Neural crest cell (in vitro differentiated cells): ENCODE measurements around the gene ZBTB14. TPM values are rescaled to one million over a fixed set of nuclear protein-coding genes. Genes with fewer than 3 reads are reported as not detected.

Source experiments
- DNase-seq: peaks from one replicate; pipeline ENCODE4 v3.0.0; 2021; ENCODE audit warnings: low read depth, mixed read lengths, low spot score
- H3K27ac Mint-ChIP-seq: one replicate; pipeline ENCODE4 v1.8.0; 2021; ENCODE audit warnings: mild to moderate bottlenecking, mixed read lengths; ENCODE audit not compliant: unreplicated experiment
- H3K27me3 Mint-ChIP-seq: 2 replicates; pipeline ENCODE4 v1.8.0; 2021; ENCODE audit warnings: low read depth, mild to moderate bottlenecking, mixed read lengths
- H3K36me3 Mint-ChIP-seq: 2 replicates; pipeline ENCODE4 v1.8.0; 2021; ENCODE audit warnings: low read depth, mild to moderate bottlenecking, mixed read lengths
- H3K4me1 Mint-ChIP-seq: 2 replicates; pipeline ENCODE4 v1.8.0; 2021; ENCODE audit warnings: mixed read lengths
- H3K4me3 Mint-ChIP-seq: one replicate; pipeline ENCODE4 v1.8.0; 2021; ENCODE audit warnings: mild to moderate bottlenecking, mixed read lengths
- H3K9me3 Mint-ChIP-seq: 2 replicates; pipeline ENCODE4 v1.8.0; 2021; ENCODE audit warnings: mixed read lengths
- CTCF ChIP-seq: fragments of 200-600 bp; sonication (generic); conservative IDR thresholded peaks from 2 replicates; pipeline ENCODE4 v1.5.0; 2021; ENCODE audit warnings: antibody characterized with exemption, mild to moderate bottlenecking
- total RNA-seq: library from RNA; stranded (reverse); gene quantifications from 2 replicates; pipeline ENCODE4 v1.2.1, GENCODE V29; 2021

ZBTB14 gene
- total RNA-seq, 1 donor from 2014 or later, result 21.9 TPM

GRCh38 chr18:5297597-5297996 is 2.1 kb upstream of the ZBTB14 start:
- H3K9me3 Mint-ChIP-seq, result no peaks in the 10 kb centered on the region
- no peak overlapping the region for H3K27ac Mint-ChIP-seq
- H3K27me3 Mint-ChIP-seq, result peaks cover 9% of the 10 kb centered on the region
- H3K36me3 Mint-ChIP-seq, result no peaks in the 10 kb centered on the region
- DNase-seq, result no peak
- H3K4me1 Mint-ChIP-seq, result peaks cover 34% of the 10 kb centered on the region
- TF ChIP-seq CTCF, result no peak
- peak overlapping the region; percentile 52 for H3K4me3 Mint-ChIP-seq

- no peaks in the 10 kb centered on the region for H3K9me3 Mint-ChIP-seq
- H3K4me1 Mint-ChIP-seq, result peaks cover 34% of the 10 kb centered on the region
- peak overlapping the region; percentile 97 for H3K27ac Mint-ChIP-seq
- H3K27me3 Mint-ChIP-seq, result peaks cover 6% of the 10 kb centered on the region
- H3K4me3 Mint-ChIP-seq, result peak overlapping the region; percentile 92
- TF ChIP-seq CTCF, result no peak
- peaks cover 1% of the 10 kb centered on the region for H3K36me3 Mint-ChIP-seq
- DNase-seq, result peak; percentile 61
Measured at GRCh38 chr18:5296706-5297320, 1.3 kb upstream of the ZBTB14 start.

DNA sequence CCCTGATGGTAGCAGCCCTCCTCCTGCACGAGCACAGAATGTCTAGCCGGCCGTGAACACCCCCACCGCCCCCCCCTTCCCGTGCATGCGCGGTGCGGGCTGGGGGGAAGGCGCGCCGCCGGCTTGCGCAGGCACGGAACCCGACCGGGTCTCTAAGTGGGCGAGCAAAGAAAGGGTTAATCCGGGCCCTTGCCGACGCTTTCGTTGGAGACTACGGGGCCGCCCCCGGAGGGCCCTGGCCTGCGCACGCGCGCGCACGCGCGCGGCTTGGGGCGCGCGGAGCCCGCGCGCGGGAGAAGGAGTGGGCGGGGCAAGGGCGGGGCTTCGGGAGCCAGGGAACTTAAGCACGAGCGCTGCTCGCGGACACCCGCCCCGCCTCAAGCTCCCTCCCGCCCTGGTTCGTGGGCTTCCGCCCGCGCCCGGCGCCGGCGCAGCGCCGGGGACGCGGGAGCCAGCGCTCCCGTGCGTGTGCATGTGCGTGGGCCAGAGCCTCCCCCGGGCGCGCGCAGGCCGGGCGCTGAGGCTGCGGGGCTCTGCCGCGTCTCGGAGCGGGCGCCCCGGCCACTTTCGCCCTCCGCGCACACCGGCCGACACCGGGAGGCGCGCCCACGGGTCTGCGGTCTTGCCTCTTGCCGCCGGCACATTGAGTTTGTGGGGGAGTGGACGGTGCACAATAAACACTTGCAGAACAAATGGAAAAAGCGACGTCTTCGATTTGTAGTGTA is 617 bp upstream of the ZBTB14 start:
- H3K27ac Mint-ChIP-seq, result peak overlapping the region; percentile 97
- no peak for TF ChIP-seq CTCF
- peaks cover 4% of the 10 kb centered on the region for H3K27me3 Mint-ChIP-seq
- H3K9me3 Mint-ChIP-seq, result no peaks in the 10 kb centered on the region
- H3K4me1 Mint-ChIP-seq, result peaks cover 34% of the 10 kb centered on the region
- DNase-seq, result peak; percentile 87
- H3K4me3 Mint-ChIP-seq, result peak overlapping the region; percentile 92
- peaks cover 8% of the 10 kb centered on the region for H3K36me3 Mint-ChIP-seq

- DNase-seq, result peak; percentile 46
- Mint-ChIP-seq H3K27me3 (peaks cover 4% of the 10 kb centered on the region), H3K27ac (peak overlapping the region; percentile 73), H3K9me3 (no peaks in the 10 kb centered on the region), H3K4me3 (peak overlapping the region; percentile 93), H3K36me3 (peaks cover 12% of the 10 kb centered on the region), H3K4me1 (peaks cover 34% of the 10 kb centered on the region)
- TF ChIP-seq CTCF, result no peak
Measured at GRCh38 chr18:5294457-5295230, 882 bp downstream of the ZBTB14 start.

- TF ChIP-seq CTCF, result no peak
Measured at GRCh38 chr18:5294113-5294456, 1.4 kb downstream of the ZBTB14 start.

More at GRCh38 chr18:5294113-5294456, 1.4 kb downstream of the ZBTB14 start:
- H3K27me3 Mint-ChIP-seq, result peaks cover 4% of the 10 kb centered on the region
- peaks cover 12% of the 10 kb centered on the region for H3K36me3 Mint-ChIP-seq
- peaks cover 34% of the 10 kb centered on the region for H3K4me1 Mint-ChIP-seq
- H3K4me3 Mint-ChIP-seq, result peak overlapping the region; percentile 93
- H3K27ac Mint-ChIP-seq, result peak overlapping the region; percentile 73
- H3K9me3 Mint-ChIP-seq, result no peaks in the 10 kb centered on the region
- no peak for DNase-seq
